Esophagus muscularis mucosa (tissue), 4 donors: ENCODE results near the gene NXPH3. TPM values are rescaled to one million over a fixed set of nuclear protein-coding genes. Genes with fewer than 3 reads are reported as not detected.
A peak's percentile ranks its signal among the peaks of the same experiment; 100 is the strongest.
"Not testable (repeated sequence)": the region's sequence is repeated elsewhere in the genome, so short reads cannot be mapped to it uniquely, and the experiment has no call there.

ENCODE experiments used
- DNase-seq: peaks from one replicate; pipeline ENCODE4 v3.0.0-alpha.2; 2017; ENCODE audit errors: extremely low spot score
- H3K27ac ChIP-seq, 4 donors: fragments of 200-600 bp; sonication (generic); replicated peaks in 1 of 4; 1 replicate in 3 of 4; 2 replicates in 1 of 4; pipeline ENCODE4 v1.5.1; 2016 to 2019; ENCODE audit warnings: mild to moderate bottlenecking in 1 of 4
- H3K27me3 ChIP-seq, 4 donors: fragments of 200-600 bp; sonication (generic); one replicate each; pipeline versions ENCODE4 v1.5.1 to v1.6.0; 2016 to 2019
- H3K36me3 ChIP-seq, 4 donors: fragments of 200-600 bp; sonication (generic); one replicate each; pipeline ENCODE4 v1.5.1; 2016 to 2019
- H3K4me1 ChIP-seq, 4 donors: fragments of 200-600 bp; sonication (generic); one replicate each; pipeline ENCODE4 v1.5.1; 2016 to 2019
- H3K4me3 ChIP-seq, 4 donors: fragments of 200-600 bp; sonication (generic); 1 replicate in 2 of 4; 2 replicates in 2 of 4; pipeline ENCODE4 v1.5.1; 2016 to 2019; ENCODE audit warnings: mild to moderate bottlenecking in 4 of 4, moderate library complexity in 1 of 4
- H3K9me3 ChIP-seq, 4 donors: fragments of 200-600 bp; sonication (generic); 1 replicate in 3 of 4; 2 replicates in 1 of 4; pipeline ENCODE4 v1.5.1; 2016 to 2019
- EP300 ChIP-seq: sonication (generic); formaldehyde crosslinking; IDR thresholded peaks from one replicate; pipeline ENCODE4 v1.6.1; 2017; ENCODE audit warnings: antibody characterized with exemption
- POLR2A ChIP-seq: fragments of 450-650 bp; IDR thresholded peaks from one replicate; pipeline ENCODE4 v1.6.1; 2017; ENCODE audit warnings: antibody characterized with exemption, moderate library complexity, mild to moderate bottlenecking, low read depth
- POLR2AphosphoS5 ChIP-seq, 2 donors: sonication (generic); formaldehyde crosslinking; IDR thresholded peaks; one replicate each; pipeline ENCODE4 v1.6.1; 2017; ENCODE audit warnings: antibody characterized with exemption in 2 of 2
- WGBS: methylation state at CpG from one replicate; pipeline ENCODE4 v1.1.5; 2018; 5-methylcytosine and 5-hydroxymethylcytosine counted together
- intact Hi-C: fragments of 100-400 bp; cut with DNase I; formaldehyde crosslinking; loops from one replicate; pipeline ENCODE4 v1.15.1; 2023
- total RNA-seq, 4 donors: library from RNA; depleted of rRNA; stranded (reverse); fragments of >200 nt; gene quantifications; one replicate each; pipeline versions ENCODE4 v1.1.0 to v1.2.1, GENCODE V29; 2016
- TF ChIP-seq, protein P1 (sequence below), 3 experiments: fragments of 200-600 bp in 2 of 3; fragments of 450-650 bp in 1 of 3; sonication (generic) in 2 of 3; IDR thresholded peaks; one replicate each; pipeline ENCODE4 v1.5.1; 2017 to 2019; ENCODE audit warnings: antibody characterized with exemption in 3 of 3, mild to moderate bottlenecking in 2 of 3, moderate library complexity in 1 of 3

The NXPH3 gene
- total RNA-seq, 4 donors from 2014 or later: 12.6 to 37.8 (median 21.2) TPM

DNA sequence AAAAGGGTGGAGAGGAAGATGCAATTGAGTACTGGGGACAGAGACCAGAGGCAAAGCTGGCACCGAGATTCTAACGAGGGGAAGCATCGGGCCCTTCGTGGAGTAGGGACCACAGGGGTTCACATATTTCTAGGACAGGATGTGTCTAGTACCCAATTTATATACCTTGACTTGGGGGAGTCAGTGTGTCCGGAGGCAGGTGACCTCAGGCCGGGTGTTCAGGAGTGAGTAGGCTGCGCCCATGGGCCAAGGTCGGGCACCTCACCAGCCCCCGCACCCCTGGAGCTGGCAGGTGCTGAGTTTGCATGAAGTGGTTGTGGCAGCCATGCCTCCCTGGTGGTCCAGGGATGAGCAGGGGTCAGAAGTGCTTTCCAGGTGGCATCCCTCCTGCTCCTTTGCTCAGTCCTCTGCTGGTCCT lies 8.6 kb upstream of the NXPH3 start:
- Histone ChIP-seq H3K36me3 (no peaks in the 10 kb centered on the region), H3K27ac (peak overlapping the region; percentile 81 to 93 (median 85)), H3K27me3 (no peaks in the 10 kb centered on the region), H3K4me1 (peaks cover 18 to 56% (median 47%) of the 10 kb centered on the region in 4 donors), H3K4me3 (no peak overlapping the region), H3K9me3 (no peaks in the 10 kb centered on the region)
- DNase-seq: no peak
- intact Hi-C loops: no loop called here
- no peak for TF ChIP-seq POLR2A
- TF ChIP-seq, protein P1, sequence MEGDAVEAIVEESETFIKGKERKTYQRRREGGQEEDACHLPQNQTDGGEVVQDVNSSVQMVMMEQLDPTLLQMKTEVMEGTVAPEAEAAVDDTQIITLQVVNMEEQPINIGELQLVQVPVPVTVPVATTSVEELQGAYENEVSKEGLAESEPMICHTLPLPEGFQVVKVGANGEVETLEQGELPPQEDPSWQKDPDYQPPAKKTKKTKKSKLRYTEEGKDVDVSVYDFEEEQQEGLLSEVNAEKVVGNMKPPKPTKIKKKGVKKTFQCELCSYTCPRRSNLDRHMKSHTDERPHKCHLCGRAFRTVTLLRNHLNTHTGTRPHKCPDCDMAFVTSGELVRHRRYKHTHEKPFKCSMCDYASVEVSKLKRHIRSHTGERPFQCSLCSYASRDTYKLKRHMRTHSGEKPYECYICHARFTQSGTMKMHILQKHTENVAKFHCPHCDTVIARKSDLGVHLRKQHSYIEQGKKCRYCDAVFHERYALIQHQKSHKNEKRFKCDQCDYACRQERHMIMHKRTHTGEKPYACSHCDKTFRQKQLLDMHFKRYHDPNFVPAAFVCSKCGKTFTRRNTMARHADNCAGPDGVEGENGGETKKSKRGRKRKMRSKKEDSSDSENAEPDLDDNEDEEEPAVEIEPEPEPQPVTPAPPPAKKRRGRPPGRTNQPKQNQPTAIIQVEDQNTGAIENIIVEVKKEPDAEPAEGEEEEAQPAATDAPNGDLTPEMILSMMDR (IDR thresholded peaks at IDR 0.05): no peak
- no peak for TF ChIP-seq POLR2AphosphoS5 (IDR thresholded peaks at IDR 0.05)
- no peak for TF ChIP-seq EP300
- 83% methylated on average over 9 of the region's 9 CpGs for WGBS

GRCh38 chr17:49567871-49568694 lies 7.6 kb upstream of the NXPH3 start:
- intact Hi-C loops: no loop called here

GRCh38 chr17:49568695-49569047 lies 7.0 kb upstream of the NXPH3 start:
- H3K27ac ChIP-seq: peak overlapping the region; percentile 81 to 93 (median 85)
- WGBS: 78% methylated on average over 7 of the region's 7 CpGs
- H3K4me1 ChIP-seq: peaks cover 18 to 59% (median 51%) of the 10 kb centered on the region in 4 donors
- DNase-seq, H3K36me3 ChIP-seq, H3K9me3 ChIP-seq, intact Hi-C loops, H3K27me3 ChIP-seq: not testable (repeated sequence)
- peak overlapping the region in 1 of 4 donors; percentile 43 for H3K4me3 ChIP-seq

More at GRCh38 chr17:49567871-49568694, 7.6 kb upstream of the NXPH3 start:
- TF ChIP-seq POLR2AphosphoS5 (IDR thresholded peaks at IDR 0.05): peak; percentile 37 to 73
- TF ChIP-seq, protein P1 (IDR thresholded peaks at IDR 0.05): peak; percentile 89 to 99 (median 96)
- TF ChIP-seq POLR2A: no peak
- Histone ChIP-seq H3K36me3 (no peaks in the 10 kb centered on the region), H3K4me1 (peaks cover 18 to 56% (median 47%) of the 10 kb centered on the region in 4 donors), H3K4me3 (peak overlapping the region; percentile 43 to 52 (median 48)), H3K27ac (peak overlapping the region; percentile 81 to 93 (median 85)), H3K9me3 (no peaks in the 10 kb centered on the region), H3K27me3 (no peaks in the 10 kb centered on the region)
- 22% methylated on average over 19 of the region's 42 CpGs for WGBS
- DNase-seq: peak; percentile 97

DNA sequence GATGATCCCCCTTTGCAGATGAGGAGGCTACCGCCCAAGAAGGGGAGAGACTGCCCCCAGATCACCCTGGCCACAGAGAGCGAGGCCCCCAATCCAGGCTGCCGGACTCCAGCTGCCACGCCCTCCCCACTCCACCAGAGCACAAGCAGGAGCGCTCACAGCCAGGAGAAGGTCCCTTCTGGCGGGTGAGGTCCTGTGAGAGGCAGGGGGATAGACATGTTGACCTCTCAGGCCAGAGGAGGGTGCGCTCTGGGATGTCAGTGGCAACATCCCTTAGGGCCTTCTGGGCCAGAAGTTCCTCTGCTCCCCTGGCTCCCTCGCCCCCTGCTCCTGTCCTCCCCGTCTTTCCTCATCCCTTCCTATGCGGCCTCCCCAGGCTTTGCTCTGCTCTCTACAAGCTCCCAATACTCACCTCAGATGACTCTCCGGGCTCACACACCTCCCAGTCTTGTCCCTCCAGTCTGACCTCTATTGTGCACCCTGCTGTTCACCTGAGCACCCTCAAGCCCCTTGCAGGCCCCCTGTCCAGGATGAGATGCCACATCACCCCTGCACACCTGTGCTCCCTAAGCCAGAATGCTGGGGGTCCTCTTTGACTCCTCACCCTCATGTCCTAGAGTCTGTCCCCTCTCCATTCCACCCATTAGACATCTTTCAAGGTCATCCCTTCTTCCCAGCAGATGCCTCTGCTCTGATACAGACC lies 5.0 kb upstream of the NXPH3 start:
- Histone ChIP-seq H3K9me3 (no peaks in the 10 kb centered on the region), H3K4me3 (no peak overlapping the region), H3K4me1 (peaks cover 28 to 75% (median 65%) of the 10 kb centered on the region in 4 donors), H3K36me3 (no peaks in the 10 kb centered on the region), H3K27ac (peak overlapping the region; percentile 82 to 84 (median 83)), H3K27me3 (no peaks in the 10 kb centered on the region)
- intact Hi-C loops: loop anchor here (2.0 to 10.0 kb wide), 4 partner anchors 124 to 424 kb away; partner anchors contain the start of genes DLX3 and TAC4
- 74% methylated on average over 6 of the region's 11 CpGs for WGBS
- DNase-seq: no peak
- TF ChIP-seq POLR2A: no peak

DNA sequence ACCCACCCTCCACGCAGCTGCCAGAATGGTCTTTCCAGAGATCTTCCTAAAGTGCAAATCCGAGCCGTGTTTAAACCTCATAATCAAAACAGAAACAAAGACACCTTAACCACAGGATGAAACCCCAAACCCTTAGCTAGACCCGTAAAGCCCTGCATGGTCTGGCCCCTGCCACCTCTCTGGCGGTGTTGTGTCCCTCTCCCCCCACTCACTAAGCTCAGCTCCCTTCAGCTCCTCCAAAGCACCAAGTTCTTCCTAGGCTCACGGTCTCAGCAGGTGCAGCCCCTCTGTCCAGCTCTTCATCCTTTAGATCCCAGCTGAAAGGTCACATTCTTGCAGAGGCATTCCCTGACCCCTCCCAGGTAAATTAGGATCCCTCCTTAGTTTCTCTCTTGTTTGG lies 4.4 kb upstream of the NXPH3 start:
- Histone ChIP-seq H3K27ac (peak overlapping the region; percentile 26 to 84 (median 83)), H3K36me3 (no peaks in the 10 kb centered on the region), H3K27me3 (no peaks in the 10 kb centered on the region), H3K9me3 (no peaks in the 10 kb centered on the region), H3K4me3 (no peak overlapping the region), H3K4me1 (peaks cover 28 to 75% (median 63%) of the 10 kb centered on the region in 4 donors)
- 76% methylated on average over 6 of the region's 6 CpGs for WGBS
- DNase-seq: no peak
- intact Hi-C loops: loop anchor here (2.0 to 10.0 kb wide), 4 partner anchors 124 to 424 kb away; partner anchors contain the start of genes DLX3 and TAC4
- TF ChIP-seq POLR2AphosphoS5 (IDR thresholded peaks at IDR 0.05) (no peak), POLR2A (no peak), EP300 (no peak)
- TF ChIP-seq, protein P1 (IDR thresholded peaks at IDR 0.05): no peak
